Activated T-cell treated with anti-CD3 and anti-CD28 coated beads, Interleukin-2, amount 50 U/mL, for 24 hours (primary cell): ENCODE results near the gene CDC42SE2.
A peak's percentile ranks its signal among the peaks of the same experiment; 100 is the strongest.
"Not testable (repeated sequence)": the region's sequence is repeated elsewhere in the genome, so short reads cannot be mapped to it uniquely, and the experiment has no call there.

ENCODE experiments used
- DNase-seq: peaks from one replicate; pipeline ENCODE4 v3.0.0-alpha.2; 2020
- H3K27ac Mint-ChIP-seq: 2 replicates; pipeline ENCODE4 v1.8.0; 2020; ENCODE audit warnings: mild to moderate bottlenecking, mixed read lengths
- H3K27me3 Mint-ChIP-seq: 2 replicates; pipeline ENCODE4 v1.8.0; 2020; ENCODE audit warnings: mixed read lengths
- H3K36me3 Mint-ChIP-seq: 2 replicates; pipeline ENCODE4 v1.8.0; 2020; ENCODE audit warnings: low read depth, mixed read lengths
- H3K4me1 Mint-ChIP-seq: 2 replicates; pipeline ENCODE4 v1.8.0; 2020; ENCODE audit warnings: low read depth, mixed read lengths
- H3K4me3 Mint-ChIP-seq: 2 replicates; pipeline ENCODE4 v1.8.0; 2020; ENCODE audit warnings: mild to moderate bottlenecking, moderate library complexity, mixed read lengths
- H3K9me3 Mint-ChIP-seq: 2 replicates; pipeline ENCODE4 v1.8.0; 2020; ENCODE audit warnings: mixed read lengths

The CDC42SE2 gene

GRCh38 chr5:131262953-131263541 is 806 bp upstream of the CDC42SE2 start:
- Mint-ChIP-seq H3K4me1 (peaks cover 58% of the 10 kb centered on the region), H3K9me3 (no peaks in the 10 kb centered on the region), H3K27ac (peak overlapping the region; percentile 97), H3K36me3 (peaks cover 61% of the 10 kb centered on the region), H3K27me3 (no peaks in the 10 kb centered on the region), H3K4me3 (peak overlapping the region; percentile 85)
- no peak for DNase-seq

GRCh38 chr5:131264451-131265099 is 722 bp downstream of the CDC42SE2 start:
- DNase-seq, result peak; percentile 74
- Mint-ChIP-seq H3K36me3 (peaks cover 60% of the 10 kb centered on the region), H3K27ac (peak overlapping the region; percentile 93), H3K9me3 (no peaks in the 10 kb centered on the region), H3K4me3 (peak overlapping the region; percentile 83), H3K4me1 (peaks cover 57% of the 10 kb centered on the region), H3K27me3 (no peaks in the 10 kb centered on the region)

- no peaks in the 10 kb centered on the region for H3K27me3 Mint-ChIP-seq
- no peaks in the 10 kb centered on the region for H3K9me3 Mint-ChIP-seq
Measured at GRCh38 chr5:131265311-131265803, 1.5 kb downstream of the CDC42SE2 start.

GRCh38 chr5:131266370-131267060 is 2.7 kb downstream of the CDC42SE2 start:
- no peaks in the 10 kb centered on the region for H3K27me3 Mint-ChIP-seq
- peak overlapping the region; percentile 83 for H3K4me3 Mint-ChIP-seq
- H3K4me1 Mint-ChIP-seq, result peaks cover 61% of the 10 kb centered on the region
- H3K27ac Mint-ChIP-seq, result peak overlapping the region; percentile 98
- H3K9me3 Mint-ChIP-seq, result no peaks in the 10 kb centered on the region
- H3K36me3 Mint-ChIP-seq, result peaks cover 56% of the 10 kb centered on the region
- no peak for DNase-seq

More at GRCh38 chr5:131265311-131265803, 1.5 kb downstream of the CDC42SE2 start:
- Mint-ChIP-seq H3K4me1 (peaks cover 56% of the 10 kb centered on the region), H3K4me3 (peak overlapping the region; percentile 83), H3K27ac (peak overlapping the region; percentile 93), H3K36me3 (peaks cover 53% of the 10 kb centered on the region)
- DNase-seq, result no peak

- Mint-ChIP-seq H3K36me3 (peaks cover 54% of the 10 kb centered on the region), H3K4me1 (peaks cover 62% of the 10 kb centered on the region), H3K4me3 (peak overlapping the region; percentile 83), H3K27me3 (no peaks in the 10 kb centered on the region), H3K27ac (peak overlapping the region; percentile 97), H3K9me3 (no peaks in the 10 kb centered on the region)
- DNase-seq, result no peak
Measured at GRCh38 chr5:131268758-131269370, 5.0 kb downstream of the CDC42SE2 start.

GRCh38 chr5:131270809-131271208 is 7.0 kb downstream of the CDC42SE2 start:
- Mint-ChIP-seq H3K4me1 (peaks cover 75% of the 10 kb centered on the region), H3K9me3 (no peaks in the 10 kb centered on the region), H3K27me3 (no peaks in the 10 kb centered on the region), H3K27ac (peak overlapping the region; percentile 97), H3K36me3 (peaks cover 43% of the 10 kb centered on the region), H3K4me3 (peak overlapping the region; percentile 83)
- DNase-seq, result no peak

GRCh38 chr5:131271888-131272287 is 8.0 kb downstream of the CDC42SE2 start:
- peaks cover 40% of the 10 kb centered on the region for H3K36me3 Mint-ChIP-seq
- DNase-seq, H3K9me3 Mint-ChIP-seq, H3K27me3 Mint-ChIP-seq: not testable (repeated sequence)
- H3K27ac Mint-ChIP-seq, result peak overlapping the region; percentile 97
- peaks cover 78% of the 10 kb centered on the region for H3K4me1 Mint-ChIP-seq
- peak overlapping the region; percentile 83 for H3K4me3 Mint-ChIP-seq

- Mint-ChIP-seq H3K9me3 (no peaks in the 10 kb centered on the region), H3K4me3 (peak overlapping the region; percentile 83), H3K27me3 (no peaks in the 10 kb centered on the region), H3K4me1 (peaks cover 80% of the 10 kb centered on the region), H3K36me3 (peaks cover 42% of the 10 kb centered on the region), H3K27ac (peak overlapping the region; percentile 97)
- DNase-seq, result no peak
Measured at GRCh38 chr5:131272307-131272706, 8.5 kb downstream of the CDC42SE2 start.

GRCh38 chr5:131272724-131273123 is 8.9 kb downstream of the CDC42SE2 start:
- no peaks in the 10 kb centered on the region for H3K9me3 Mint-ChIP-seq
- DNase-seq, result no peak
- peaks cover 43% of the 10 kb centered on the region for H3K36me3 Mint-ChIP-seq
- H3K27me3 Mint-ChIP-seq, result no peaks in the 10 kb centered on the region
- peaks cover 81% of the 10 kb centered on the region for H3K4me1 Mint-ChIP-seq
- peak overlapping the region; percentile 83 for H3K4me3 Mint-ChIP-seq
- H3K27ac Mint-ChIP-seq, result peak overlapping the region; percentile 97

- Mint-ChIP-seq H3K36me3 (peaks cover 43% of the 10 kb centered on the region), H3K27ac (peak overlapping the region; percentile 94), H3K4me1 (peaks cover 84% of the 10 kb centered on the region), H3K27me3 (no peaks in the 10 kb centered on the region), H3K9me3 (no peaks in the 10 kb centered on the region), H3K4me3 (peak overlapping the region; percentile 66)
- DNase-seq, result no peak
Measured at GRCh38 chr5:131274326-131275063, 10.6 kb downstream of the CDC42SE2 start.

- Mint-ChIP-seq H3K4me3 (peak overlapping the region; percentile 66), H3K27ac (peak overlapping the region; percentile 94), H3K36me3 (peaks cover 48% of the 10 kb centered on the region), H3K4me1 (peaks cover 85% of the 10 kb centered on the region), H3K27me3 (no peaks in the 10 kb centered on the region), H3K9me3 (no peaks in the 10 kb centered on the region)
- no peak for DNase-seq
Measured at GRCh38 chr5:131276072-131276471, 12.2 kb downstream of the CDC42SE2 start.

- Mint-ChIP-seq H3K4me3 (no peak overlapping the region), H3K9me3 (no peaks in the 10 kb centered on the region), H3K4me1 (peaks cover 86% of the 10 kb centered on the region), H3K27me3 (no peaks in the 10 kb centered on the region), H3K36me3 (peaks cover 48% of the 10 kb centered on the region), H3K27ac (peak overlapping the region; percentile 76)
- DNase-seq, result no peak
Measured at GRCh38 chr5:131277447-131277846, 13.6 kb downstream of the CDC42SE2 start.

GRCh38 chr5:131277875-131278740 is 14.3 kb downstream of the CDC42SE2 start:
- H3K27ac Mint-ChIP-seq, result peak overlapping the region; percentile 76
- peaks cover 51% of the 10 kb centered on the region for H3K36me3 Mint-ChIP-seq
- H3K9me3 Mint-ChIP-seq, result no peaks in the 10 kb centered on the region
- no peaks in the 10 kb centered on the region for H3K27me3 Mint-ChIP-seq
- DNase-seq, result no peak
- H3K4me1 Mint-ChIP-seq, result peaks cover 88% of the 10 kb centered on the region
- peak overlapping the region; percentile 18 for H3K4me3 Mint-ChIP-seq
